Measurements from ENCODE around the gene WDR5B.

The WDR5B gene

GRCh38 chr3:122365073-122365472 is 50.8 kb downstream of the WDR5B start:
- DNase-seq, result no peak

DNA sequence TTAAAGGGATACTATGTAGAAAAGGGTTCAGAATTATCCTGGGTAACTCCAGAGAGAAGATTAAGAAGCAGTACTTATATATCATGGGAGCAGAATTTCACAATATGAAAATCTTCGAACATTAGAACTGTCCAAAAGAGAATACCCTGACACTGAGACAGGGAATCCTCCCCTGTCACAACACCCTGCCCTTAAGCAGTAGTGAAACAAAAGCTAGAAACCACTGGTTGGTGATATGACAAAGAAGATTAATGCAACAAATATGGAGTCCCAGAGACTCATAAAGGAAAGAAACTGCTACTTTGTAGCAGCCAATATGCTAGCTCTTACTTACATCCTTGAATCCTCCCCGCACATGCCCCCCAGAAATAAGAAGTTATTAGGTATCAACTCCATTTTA is 51.4 kb downstream of the WDR5B start:
- peak; percentile 50 for DNase-seq

Data from inflammatory macrophage treated with lipopolysaccharide for 4 hours (primary cell).